A673 (cell line): Measurements from ENCODE around the gene ALDH3B1. TPM values are rescaled to one million over a fixed set of nuclear protein-coding genes. Genes with fewer than 3 reads are reported as not detected.

ENCODE experiments used
- BruUV-seq: library from RNA; stranded (reverse); fragments of 400-500 nt; replicated peaks from 2 replicates; lab custom pipeline; 2021; lab: Mats Ljungman, UMichigan
- CTCF ChIA-PET: fragments of 300-600 bp; sonication (Branson Sonifier 250); formaldehyde crosslinking; loops from one replicate; lab custom pipeline; 2022; ENCODE audit warnings: antibody characterized with exemption; lab: Charles Lee
- POLR2A ChIA-PET: fragments of 300-600 bp; sonication (Branson Sonifier 250); formaldehyde crosslinking; loops from one replicate; lab custom pipeline; 2022; ENCODE audit warnings: antibody characterized with exemption; ENCODE audit not compliant: low non-redundant PET; lab: Charles Lee
- DNase-seq: peaks from one replicate; pipeline ENCODE4 v3.0.0-alpha.2; 2015; ENCODE audit warnings: low spot score
- H3K27ac ChIP-seq: fragments of 200-600 bp; sonication (generic); 2 replicates; pipeline ENCODE4 v1.5.1; 2016; ENCODE audit warnings: mixed run types, low read depth, mild to moderate bottlenecking, mixed read lengths, antibody characterized with exemption, low read length; ENCODE audit not compliant: poor library complexity, severe bottlenecking
- H3K27me3 ChIP-seq: fragments of 200-600 bp; sonication (generic); replicated peaks from 2 replicates; pipeline ENCODE4 v1.6.1; 2017; ENCODE audit warnings: mixed run types, low read depth, mild to moderate bottlenecking, mixed read lengths, antibody characterized with exemption, low read length; ENCODE audit not compliant: insufficient read depth, poor library complexity
- H3K36me3 ChIP-seq: fragments of 200-600 bp; sonication (generic); 2 replicates; pipeline ENCODE4 v1.6.1; 2016; ENCODE audit warnings: mixed run types, mild to moderate bottlenecking, mixed read lengths, antibody characterized with exemption, low read length; ENCODE audit not compliant: insufficient read depth, poor library complexity, severe bottlenecking
- H3K4me1 ChIP-seq: fragments of 200-600 bp; sonication (generic); 2 replicates; pipeline ENCODE4 v1.6.1; 2017; ENCODE audit warnings: mixed run types, mild to moderate bottlenecking, mixed read lengths, antibody characterized with exemption, low read length; ENCODE audit not compliant: insufficient read depth, poor library complexity, severe bottlenecking
- H3K4me3 ChIP-seq: fragments of 200-600 bp; sonication (generic); 2 replicates; pipeline ENCODE4 v1.5.1; 2016; ENCODE audit warnings: low read depth, mixed run types, mild to moderate bottlenecking, mixed read lengths, low read length; ENCODE audit not compliant: poor library complexity, severe bottlenecking
- H3K9me3 ChIP-seq: fragments of 200-600 bp; sonication (generic); 2 replicates; pipeline ENCODE4 v1.6.1; 2016; ENCODE audit warnings: mixed run types, low read depth, mild to moderate bottlenecking, mixed read lengths, antibody characterized with exemption, low read length; ENCODE audit not compliant: poor library complexity, severe bottlenecking
- EZH2 ChIP-seq: fragments of 200-600 bp; sonication (generic); IDR thresholded peaks from 2 replicates; pipeline ENCODE4 v1.6.1; 2017; ENCODE audit warnings: borderline replicate concordance, low read depth, mild to moderate bottlenecking, mixed read lengths, antibody characterized with exemption, low read length; ENCODE audit not compliant: poor library complexity, severe bottlenecking
- intact Hi-C: fragments of 100-400 bp; cut with micrococcal nuclease; formaldehyde crosslinking; loops from one replicate; pipeline ENCODE4 v1.10.0; 2022; ENCODE audit not compliant: unreplicated experiment
- total RNA-seq: library from RNA; stranded (reverse); gene quantifications from 2 replicates; pipeline ENCODE4 v1.2.3, GENCODE V29; 2021
- TF ChIP-seq, protein P1 (sequence below): fragments of 300-800, 200-600 bp; sonication (generic); conservative IDR thresholded peaks from 2 replicates; pipeline ENCODE4 v1.5.1; 2017; ENCODE audit warnings: low read depth, mild to moderate bottlenecking, antibody characterized with exemption, low read length, moderate library complexity, mixed read lengths

The ALDH3B1 gene
- total RNA-seq, 1 experiment from 2014 or later, result not detected

DNA sequence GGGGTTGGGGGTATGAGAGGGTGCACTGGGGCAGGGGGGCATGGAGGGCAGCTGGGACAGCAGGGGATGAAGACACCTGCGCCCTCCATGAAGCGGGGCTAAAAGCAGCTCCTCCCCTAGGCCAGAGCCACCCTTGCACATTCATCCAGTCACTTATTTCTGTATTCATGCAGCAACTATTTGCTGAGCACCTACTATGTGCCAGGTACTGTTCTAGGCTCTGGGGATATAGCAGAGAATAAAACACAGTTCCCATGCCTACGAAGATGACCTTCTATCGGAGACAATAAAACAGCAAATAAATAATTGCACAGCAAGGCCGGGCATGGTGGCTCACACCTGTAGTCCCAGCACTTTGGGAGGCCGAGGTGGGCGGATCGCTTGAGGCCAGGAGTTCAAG lies 5.3 kb downstream of the ALDH3B1 start:
- CTCF ChIA-PET, result no interaction called here
- TF ChIP-seq EZH2, result no peak
- TF ChIP-seq, protein P1, sequence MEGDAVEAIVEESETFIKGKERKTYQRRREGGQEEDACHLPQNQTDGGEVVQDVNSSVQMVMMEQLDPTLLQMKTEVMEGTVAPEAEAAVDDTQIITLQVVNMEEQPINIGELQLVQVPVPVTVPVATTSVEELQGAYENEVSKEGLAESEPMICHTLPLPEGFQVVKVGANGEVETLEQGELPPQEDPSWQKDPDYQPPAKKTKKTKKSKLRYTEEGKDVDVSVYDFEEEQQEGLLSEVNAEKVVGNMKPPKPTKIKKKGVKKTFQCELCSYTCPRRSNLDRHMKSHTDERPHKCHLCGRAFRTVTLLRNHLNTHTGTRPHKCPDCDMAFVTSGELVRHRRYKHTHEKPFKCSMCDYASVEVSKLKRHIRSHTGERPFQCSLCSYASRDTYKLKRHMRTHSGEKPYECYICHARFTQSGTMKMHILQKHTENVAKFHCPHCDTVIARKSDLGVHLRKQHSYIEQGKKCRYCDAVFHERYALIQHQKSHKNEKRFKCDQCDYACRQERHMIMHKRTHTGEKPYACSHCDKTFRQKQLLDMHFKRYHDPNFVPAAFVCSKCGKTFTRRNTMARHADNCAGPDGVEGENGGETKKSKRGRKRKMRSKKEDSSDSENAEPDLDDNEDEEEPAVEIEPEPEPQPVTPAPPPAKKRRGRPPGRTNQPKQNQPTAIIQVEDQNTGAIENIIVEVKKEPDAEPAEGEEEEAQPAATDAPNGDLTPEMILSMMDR, result no peak

DNA sequence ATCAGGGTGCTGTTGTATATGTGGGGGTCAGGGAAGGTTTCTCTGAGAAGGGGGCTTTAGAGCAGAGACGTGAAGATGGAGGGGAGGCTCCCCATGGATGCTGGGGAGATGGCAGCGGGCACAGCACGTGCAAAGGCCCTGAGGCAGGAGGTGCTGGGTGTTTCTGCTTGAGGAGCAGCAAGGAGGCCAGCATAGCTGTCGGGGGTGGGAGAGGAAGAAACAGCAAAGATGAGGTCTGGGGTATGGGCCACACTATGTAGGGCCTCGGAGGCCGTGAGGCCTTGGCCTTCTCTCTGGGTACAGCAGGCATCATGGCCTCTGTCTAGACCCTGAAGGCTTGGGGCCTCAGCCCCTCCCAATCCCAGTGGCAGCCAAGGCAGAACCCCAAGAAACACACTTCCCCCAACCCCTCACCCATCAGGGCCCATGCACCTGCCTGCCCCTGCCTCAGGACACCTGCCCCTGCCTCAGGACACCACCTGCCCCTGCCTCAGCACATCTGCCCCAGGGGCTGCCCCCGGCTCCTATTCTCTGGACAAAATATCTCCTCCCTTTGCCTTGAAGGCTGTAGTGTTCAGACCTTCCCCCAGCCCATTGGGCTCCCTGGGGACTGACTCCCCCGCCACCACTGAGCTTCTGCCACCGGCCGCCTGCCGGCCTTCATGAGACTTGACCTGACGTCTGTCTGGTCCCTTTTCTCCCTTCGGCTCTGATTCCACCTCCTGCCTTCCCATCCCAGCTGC lies 6.2 kb downstream of the ALDH3B1 start:
- BruUV-seq, result no TSS peak
- no peaks in the 10 kb centered on the region for H3K36me3 ChIP-seq
- intact Hi-C loops, result no loop called here
- H3K4me1 ChIP-seq, result no peaks in the 10 kb centered on the region
- TF ChIP-seq, protein P1, result no peak
- TF ChIP-seq EZH2, result no peak
- no peak overlapping the region for H3K27ac ChIP-seq
- POLR2A ChIA-PET, result no interaction called here
- H3K4me3 ChIP-seq, result no peak overlapping the region
- DNase-seq, result no peak
- no peaks in the 10 kb centered on the region for H3K9me3 ChIP-seq
- H3K27me3 ChIP-seq, result no peaks in the 10 kb centered on the region
- CTCF ChIA-PET, result no interaction called here

More for the DNA sequence above, 5.3 kb downstream of the ALDH3B1 start:
- POLR2A ChIA-PET, result no interaction called here
- Histone ChIP-seq H3K27me3 (no peaks in the 10 kb centered on the region), H3K27ac (no peak overlapping the region), H3K4me3 (no peak overlapping the region), H3K4me1 (no peaks in the 10 kb centered on the region), H3K9me3 (no peaks in the 10 kb centered on the region), H3K36me3 (no peaks in the 10 kb centered on the region)
- BruUV-seq, result no TSS peak
- intact Hi-C loops, result no loop called here
- DNase-seq, result no peak

DNA sequence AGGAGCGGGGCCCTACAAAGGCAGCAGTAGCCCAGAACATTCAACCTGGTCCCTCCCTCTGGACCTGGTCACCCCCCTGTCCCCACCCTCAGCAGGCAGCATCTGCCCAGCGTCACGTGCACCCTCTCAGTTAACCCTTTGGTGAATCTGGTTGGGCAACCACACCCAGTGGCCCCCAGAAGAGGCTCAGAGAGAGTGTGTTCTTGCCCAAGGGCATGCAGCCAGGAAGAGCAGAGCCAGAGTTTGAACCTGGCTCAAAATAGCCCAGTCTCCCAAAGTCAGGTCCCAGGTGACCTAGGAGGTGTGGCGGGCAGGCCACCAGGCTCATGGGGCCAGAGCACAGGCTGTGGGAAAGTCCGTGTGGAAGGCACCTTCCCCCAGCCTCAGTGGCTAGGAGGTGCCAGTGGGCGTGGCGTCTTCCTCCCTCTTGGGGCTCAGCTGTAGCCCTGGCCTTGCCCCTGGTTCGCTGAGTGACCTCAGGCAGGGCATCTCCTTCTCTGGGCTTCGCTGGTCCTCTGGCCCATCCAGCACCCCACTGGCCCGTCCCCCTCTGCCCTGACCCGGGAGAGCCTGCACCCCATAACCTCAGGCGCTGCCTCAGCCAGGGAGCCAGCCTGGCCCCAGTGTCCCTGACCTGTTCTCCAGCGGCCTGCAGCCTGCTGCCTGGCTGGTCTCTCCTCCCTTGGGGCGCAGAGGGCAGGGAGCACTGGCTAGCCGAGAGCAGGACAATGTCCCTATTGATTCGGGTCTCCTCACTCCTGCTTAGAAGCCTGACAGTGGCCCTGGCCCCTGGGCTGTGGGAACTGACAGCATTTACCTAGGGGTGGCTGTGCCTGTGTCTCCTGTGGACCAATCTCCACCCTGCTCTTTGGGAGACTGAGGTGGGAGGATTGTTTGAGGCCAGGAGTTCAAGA lies 7.0 kb downstream of the ALDH3B1 start:
- no peaks in the 10 kb centered on the region for H3K4me1 ChIP-seq
- H3K9me3 ChIP-seq, result no peaks in the 10 kb centered on the region
- no peak for TF ChIP-seq EZH2
- TF ChIP-seq, protein P1, result no peak
- H3K36me3 ChIP-seq, result no peaks in the 10 kb centered on the region
- ChIA-PET CTCF (no interaction called here), POLR2A (no interaction called here)
- no peak for DNase-seq
- BruUV-seq, result no TSS peak
- H3K27ac ChIP-seq, result no peak overlapping the region
- intact Hi-C loops, result no loop called here
- no peak overlapping the region for H3K4me3 ChIP-seq
- no peaks in the 10 kb centered on the region for H3K27me3 ChIP-seq
